ENCODE results near the gene NCKAP5.

GRCh38 chr2:133167990-133168389 lies 400.3 kb downstream of the NCKAP5 start:
- no peak for TF ChIP-seq CTCF (IDR thresholded peaks at IDR 0.05; ENCODE audit: borderline replicate concordance, extremely low read depth, low read length, poor library complexity, severe bottlenecking)
- no peak for TF ChIP-seq EZH2 (IDR thresholded peaks at IDR 0.05; ENCODE audit: borderline replicate concordance, low read depth, low read length, severe bottlenecking)

Data from DND-41 (cell line).